ENCODE results near the gene OR8D4.

OR8D4 gene

GRCh38 chr11:123920943-123921342 lies 19.0 kb downstream of the OR8D4 start:
- in situ Hi-C loops (cut with HindIII; ENCODE audit: low pct_unique_long_range_greater_than_20kb, low sequenced_read_pairs), result no loop called here
- DNase-seq (ENCODE audit: low read depth in 1 of 2, low spot score in 1 of 2), result no peak
- TF ChIP-seq JUND (IDR thresholded peaks at IDR 0.05; ENCODE audit: low read depth), result no peak

DNA sequence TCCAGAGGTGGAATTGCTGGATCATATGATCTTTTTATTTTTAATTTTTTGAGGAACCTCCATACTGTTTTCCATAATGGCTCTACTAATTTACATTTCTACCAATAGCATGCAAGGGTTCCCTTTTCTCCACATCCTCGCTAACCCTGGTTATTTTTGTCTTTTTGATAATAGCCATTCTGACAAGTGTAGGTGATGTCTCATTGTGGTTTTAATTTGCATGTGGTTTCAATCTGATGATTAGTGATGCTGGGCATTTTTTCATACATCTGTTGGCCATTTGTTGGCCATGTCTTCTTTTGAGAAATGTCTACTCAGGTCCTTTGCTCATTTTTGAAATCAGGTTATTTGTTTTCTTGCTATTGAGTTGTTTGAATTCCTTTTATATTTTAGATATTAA lies 22.1 kb downstream of the OR8D4 start:
- TF ChIP-seq JUND (IDR thresholded peaks at IDR 0.05; ENCODE audit: low read depth), result no peak
- in situ Hi-C loops (cut with HindIII; ENCODE audit: low pct_unique_long_range_greater_than_20kb, low sequenced_read_pairs), result no loop called here
- no peak for DNase-seq (ENCODE audit: low read depth in 1 of 2, low spot score in 1 of 2)

DNA sequence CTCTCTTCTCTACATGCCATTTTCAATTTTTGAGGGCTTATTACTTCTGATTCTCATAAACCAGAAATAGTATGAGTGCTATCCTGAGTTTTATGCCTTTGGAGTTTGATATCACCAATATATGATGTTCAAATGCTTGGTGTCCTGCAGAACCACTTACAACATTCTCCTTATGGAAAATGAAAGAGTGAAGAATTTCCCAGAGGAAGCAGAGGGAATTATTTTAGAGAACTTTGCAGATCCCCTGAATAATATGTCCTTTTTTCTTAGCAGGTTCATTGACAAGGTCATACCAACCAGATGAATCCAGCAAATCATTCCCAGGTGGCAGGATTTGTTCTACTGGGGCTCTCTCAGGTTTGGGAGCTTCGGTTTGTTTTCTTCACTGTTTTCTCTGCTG lies 37.4 kb downstream of the OR8D4 start, which contains the start of gene OR4D5:
Gene OR4D5, plus strand, starts transcription at position 301 of the 400 bp plus-strand sequence. Its CDS starts 0 bp downstream, at position 301.
- in situ Hi-C loops (cut with HindIII; ENCODE audit: low pct_unique_long_range_greater_than_20kb, low sequenced_read_pairs), result no loop called here
- TF ChIP-seq JUND (IDR thresholded peaks at IDR 0.05; ENCODE audit: low read depth), result no peak
- no peak for DNase-seq (ENCODE audit: low read depth in 1 of 2, low spot score in 1 of 2)

DNA sequence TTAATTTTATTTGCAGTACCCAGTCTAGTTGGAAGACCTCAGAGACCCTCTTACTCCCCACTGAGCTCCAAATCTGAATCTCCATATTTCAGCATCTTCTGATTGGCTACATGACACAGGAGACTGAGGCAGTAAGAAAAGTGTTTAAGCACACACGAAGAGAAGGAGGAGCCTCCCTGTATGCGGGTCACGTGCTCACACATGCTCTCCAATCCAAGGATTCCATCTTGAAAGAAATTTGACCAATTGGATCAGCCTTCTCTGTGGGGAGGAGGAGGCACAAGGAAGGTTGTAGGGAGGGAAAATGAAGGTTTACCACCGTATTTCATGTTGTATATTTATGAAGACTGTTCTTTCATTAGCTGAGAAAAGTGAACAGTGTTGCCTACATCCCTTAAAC lies 40.4 kb downstream of the OR8D4 start:
- no peak for DNase-seq (ENCODE audit: low read depth in 1 of 2, low spot score in 1 of 2)
- in situ Hi-C loops (cut with HindIII; ENCODE audit: low pct_unique_long_range_greater_than_20kb, low sequenced_read_pairs), result no loop called here
- TF ChIP-seq JUND (IDR thresholded peaks at IDR 0.05; ENCODE audit: low read depth), result no peak

DNA sequence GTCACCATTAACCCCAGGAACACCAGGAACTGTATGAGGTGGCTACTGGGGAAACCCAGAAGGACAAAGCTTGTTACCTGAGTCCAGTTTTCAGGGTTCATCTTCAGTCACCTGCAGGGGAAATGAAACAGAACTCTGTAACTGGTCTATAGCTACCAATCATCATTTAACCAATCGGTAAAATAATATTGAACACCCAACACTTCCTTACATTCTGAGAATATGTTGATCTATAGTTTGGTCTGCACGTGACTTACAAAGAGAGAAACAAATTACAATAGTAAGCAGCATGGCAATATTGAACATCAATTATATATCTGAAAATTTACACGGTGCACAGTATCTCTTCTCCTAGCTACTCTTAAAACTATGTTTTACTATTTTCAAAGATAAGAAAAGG lies 41.8 kb downstream of the OR8D4 start, which contains the start of gene OR6T1:
Gene OR6T1, minus strand, starts transcription at position 101 of the 400 bp plus-strand sequence. Its CDS starts 0 bp downstream, at position 101.
- TF ChIP-seq JUND (IDR thresholded peaks at IDR 0.05; ENCODE audit: low read depth), result no peak
- no peak for DNase-seq (ENCODE audit: low read depth in 1 of 2, low spot score in 1 of 2)
- in situ Hi-C loops (cut with HindIII; ENCODE audit: low pct_unique_long_range_greater_than_20kb, low sequenced_read_pairs), result no loop called here

DNA sequence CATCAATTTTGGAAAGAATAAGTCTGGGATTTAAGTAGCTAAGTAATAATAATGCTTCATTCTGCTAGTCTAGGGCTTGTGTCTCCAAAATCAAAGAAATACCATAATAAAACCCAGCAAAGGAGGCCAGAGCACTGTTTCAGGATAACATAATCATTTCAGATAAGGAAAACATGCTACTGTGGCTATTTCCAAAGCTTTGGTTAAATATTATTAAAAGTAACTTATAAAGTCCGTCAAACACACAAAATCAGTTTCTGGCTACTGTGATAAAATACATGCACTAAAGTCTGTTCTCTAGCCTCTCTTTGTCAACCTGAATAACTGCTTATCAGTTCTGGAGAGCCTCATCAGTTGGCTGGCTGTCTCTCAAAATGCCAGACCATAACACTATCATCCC lies 43.2 kb downstream of the OR8D4 start:
- TF ChIP-seq JUND (IDR thresholded peaks at IDR 0.05; ENCODE audit: low read depth), result no peak
- in situ Hi-C loops (cut with HindIII; ENCODE audit: low pct_unique_long_range_greater_than_20kb, low sequenced_read_pairs), result no loop called here
- DNase-seq (ENCODE audit: low read depth in 1 of 2, low spot score in 1 of 2), result no peak

- in situ Hi-C loops (cut with HindIII; ENCODE audit: low pct_unique_long_range_greater_than_20kb, low sequenced_read_pairs), result no loop called here
- no peak for TF ChIP-seq JUND (IDR thresholded peaks at IDR 0.05; ENCODE audit: low read depth)
Observed at GRCh38 chr11:123956752-123957151, 54.8 kb downstream of the OR8D4 start.

More at GRCh38 chr11:123956752-123957151, 54.8 kb downstream of the OR8D4 start:
- DNase-seq (ENCODE audit: low read depth in 1 of 2, low spot score in 1 of 2), result no peak
